Fibroblast of skin of left quadriceps (primary cell): ENCODE data around the gene GNAI3.
A peak's percentile ranks its signal among the peaks of the same experiment; 100 is the strongest.

Experiments
- DNase-seq, 2 experiments: peaks; one replicate each; pipeline ENCODE4 v3.0.0-alpha.2; 2013; ENCODE audit warnings: low read depth in 2 of 2

The GNAI3 gene

GRCh38 chr1:109636201-109636952 is 88.0 kb downstream of the GNAI3 start:
- DNase-seq, result no peak

- no peak for DNase-seq
Observed at GRCh38 chr1:109637446-109637845, 89.0 kb downstream of the GNAI3 start.

GRCh38 chr1:109639063-109639840 is 90.8 kb downstream of the GNAI3 start:
- no peak for DNase-seq

- no peak for DNase-seq
Observed at GRCh38 chr1:109639841-109640184, 91.4 kb downstream of the GNAI3 start.

- no peak for DNase-seq
Observed at GRCh38 chr1:109640285-109640865, 92.0 kb downstream of the GNAI3 start.

- DNase-seq, result no peak
Observed at GRCh38 chr1:109641078-109641740, 92.8 kb downstream of the GNAI3 start.

GRCh38 chr1:109641861-109642260 is 93.4 kb downstream of the GNAI3 start:
- no peak for DNase-seq

- no peak for DNase-seq
Observed at GRCh38 chr1:109642626-109643025, 94.2 kb downstream of the GNAI3 start.

- DNase-seq, result peak in 1 of 2 experiments; percentile 40
Observed at GRCh38 chr1:109643385-109644230, 95.2 kb downstream of the GNAI3 start.

- no peak for DNase-seq
Observed at GRCh38 chr1:109644670-109645069, 96.3 kb downstream of the GNAI3 start.

GRCh38 chr1:109649491-109649914 is 101.1 kb downstream of the GNAI3 start:
- no peak for DNase-seq

GRCh38 chr1:109650609-109651008 is 102.2 kb downstream of the GNAI3 start:
- no peak for DNase-seq

- DNase-seq, result no peak
Observed at GRCh38 chr1:109652402-109652801, 104.0 kb downstream of the GNAI3 start.

GRCh38 chr1:109653306-109653705 is 104.9 kb downstream of the GNAI3 start:
- DNase-seq, result no peak

- no peak for DNase-seq
Observed at GRCh38 chr1:109654519-109654918, 106.1 kb downstream of the GNAI3 start.

GRCh38 chr1:109655615-109656519 is 107.5 kb downstream of the GNAI3 start, which contains the start of gene GSTM4:
Gene GSTM4 (plus strand): TSS chr1:109656099. CDS start chr1:109656390, 291 bp downstream.
- DNase-seq, result peak in 1 of 2 experiments; percentile 44

GRCh38 chr1:109657395-109657794 is 109.0 kb downstream of the GNAI3 start:
- no peak for DNase-seq

- no peak for DNase-seq
Observed at GRCh38 chr1:109657970-109658369, 109.6 kb downstream of the GNAI3 start.

GRCh38 chr1:109658533-109659042 is 110.2 kb downstream of the GNAI3 start:
- no peak for DNase-seq

- DNase-seq, result no peak
Observed at GRCh38 chr1:109659145-109659544, 110.7 kb downstream of the GNAI3 start.
